ENCODE measurements around the gene XCL2. TPM values are rescaled to one million over a fixed set of nuclear protein-coding genes. Genes with fewer than 3 reads are reported as not detected.
"Not testable (repeated sequence)": the region's sequence is repeated elsewhere in the genome, so short reads cannot be mapped to it uniquely, and the experiment has no call there.

The XCL2 gene
- under 1 TPM in 2 of 4 donors, not detected in 2; 0.16 to 0.42 TPM for polyA plus RNA-seq (ENCODE audit: insufficient read length in 4 of 4)

- DNase-seq (ENCODE audit: low read depth in 4 of 4, low spot score in 3 of 4): not testable (repeated sequence)
These were observed at the start of gene XCL2 for GRCh38 chr1:168543840-168544498. XCL2 (minus strand) TSS chr1:168543997; CDS start chr1:168543964, 33 bp downstream.

DNA sequence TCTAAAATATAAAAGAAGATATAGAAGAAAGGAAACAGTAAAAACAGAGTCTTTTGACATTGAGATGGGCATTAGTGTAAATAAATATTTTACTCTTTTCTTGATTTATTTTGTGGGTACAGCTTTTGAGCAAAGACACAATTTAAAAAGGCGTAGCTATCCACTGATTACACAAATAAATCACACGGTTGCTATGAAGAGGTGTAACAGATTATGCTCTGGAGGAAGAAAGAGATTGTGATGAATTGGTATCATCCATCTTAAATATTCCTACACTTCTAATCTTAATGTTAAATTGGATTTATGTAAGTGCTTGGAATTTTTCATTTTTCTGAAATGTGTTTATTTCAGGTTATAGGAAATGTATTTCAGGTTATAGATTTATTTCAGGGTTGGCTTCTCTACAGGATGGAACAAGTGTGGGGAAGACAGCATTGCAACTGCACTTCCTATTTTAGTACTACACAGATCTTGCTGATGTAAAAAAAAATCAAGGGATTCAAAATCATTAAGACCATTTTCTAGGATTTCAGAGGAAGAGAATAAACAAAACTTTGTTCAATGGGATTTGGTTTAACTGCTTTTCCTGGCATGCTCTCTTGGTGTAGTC, 47.9 kb upstream of the XCL2 start:
- no peak for DNase-seq (ENCODE audit: low read depth in 4 of 4, low spot score in 3 of 4)

GRCh38 chr1:168591066-168591465, 47.3 kb upstream of the XCL2 start:
- no peak for DNase-seq (ENCODE audit: low read depth in 4 of 4, low spot score in 3 of 4)

- DNase-seq (ENCODE audit: low read depth in 4 of 4, low spot score in 3 of 4): no peak
These were observed 45.4 kb upstream of the XCL2 start for GRCh38 chr1:168589167-168589566.

DNA sequence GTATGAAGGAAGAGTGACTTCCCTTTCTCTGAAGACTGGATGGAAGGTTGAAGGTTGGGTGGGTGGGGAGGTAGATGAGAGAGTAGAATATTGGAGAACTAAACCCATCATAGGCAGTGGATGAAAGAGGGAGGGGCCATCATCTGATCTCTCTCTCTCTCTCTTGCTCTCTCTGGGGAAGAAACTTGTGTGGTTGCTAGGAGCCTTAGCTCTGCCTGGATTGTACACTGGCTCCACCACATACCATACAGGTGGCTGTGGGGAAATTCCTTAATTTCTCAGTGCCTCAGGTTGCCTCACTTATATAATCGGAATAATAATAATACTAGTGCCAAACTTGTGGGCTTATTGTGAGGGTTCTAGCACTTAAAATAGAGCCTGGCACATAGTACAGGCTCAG, 42.1 kb upstream of the XCL2 start:
- no peak for DNase-seq (ENCODE audit: low read depth in 4 of 4, low spot score in 3 of 4)

GRCh38 chr1:168585191-168585590, 41.4 kb upstream of the XCL2 start:
- no peak for DNase-seq (ENCODE audit: low read depth in 4 of 4, low spot score in 3 of 4)

GRCh38 chr1:168583571-168583970, 39.8 kb upstream of the XCL2 start:
- DNase-seq (ENCODE audit: low read depth in 4 of 4, low spot score in 3 of 4): no peak

- DNase-seq (ENCODE audit: low read depth in 4 of 4, low spot score in 3 of 4): peak in 1 of 4 donors; percentile 20
These were observed 39.0 kb upstream of the XCL2 start for GRCh38 chr1:168582688-168583336.

GRCh38 chr1:168581817-168582572, 38.2 kb upstream of the XCL2 start:
- no peak for DNase-seq (ENCODE audit: low read depth in 4 of 4, low spot score in 3 of 4)

- not testable (repeated sequence) for DNase-seq (ENCODE audit: low read depth in 4 of 4, low spot score in 3 of 4)
These were observed 37.2 kb upstream of the XCL2 start for GRCh38 chr1:168580991-168581390.

- not testable (repeated sequence) for DNase-seq (ENCODE audit: low read depth in 4 of 4, low spot score in 3 of 4)
These were observed 36.5 kb upstream of the XCL2 start for GRCh38 chr1:168580290-168580689.

DNA sequence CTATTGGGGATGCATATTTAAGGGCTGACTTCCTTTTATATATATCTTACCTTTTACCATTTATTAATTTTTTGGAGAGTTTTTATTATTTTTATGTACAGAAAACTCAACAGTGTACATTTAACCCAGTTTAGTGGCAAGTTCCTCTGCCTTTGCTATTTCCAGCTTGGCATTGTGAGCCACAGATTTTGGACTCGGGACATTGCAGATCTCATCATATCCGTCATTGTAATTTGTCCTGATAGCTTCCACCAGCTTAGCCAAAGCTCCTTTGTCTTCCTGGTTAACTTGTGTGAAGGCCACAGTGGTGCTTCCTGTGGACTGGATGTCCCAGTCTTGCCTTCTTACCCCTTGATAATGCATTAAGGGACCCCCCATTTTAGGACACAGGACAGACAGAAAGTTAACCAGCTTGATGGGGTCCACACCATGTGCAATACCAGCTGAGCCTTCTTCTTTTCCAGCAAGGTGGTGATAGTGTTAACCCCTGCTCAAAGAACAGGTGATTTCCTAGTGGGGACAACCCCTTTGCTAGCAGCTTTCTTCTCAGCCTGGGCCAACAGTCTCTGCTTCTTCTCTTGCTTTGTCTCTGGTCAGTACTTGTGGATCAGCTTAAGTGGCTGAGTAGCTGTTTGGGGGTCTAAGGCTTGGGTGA, 34.9 kb upstream of the XCL2 start:
- not testable (repeated sequence) for DNase-seq (ENCODE audit: low read depth in 4 of 4, low spot score in 3 of 4)

DNA sequence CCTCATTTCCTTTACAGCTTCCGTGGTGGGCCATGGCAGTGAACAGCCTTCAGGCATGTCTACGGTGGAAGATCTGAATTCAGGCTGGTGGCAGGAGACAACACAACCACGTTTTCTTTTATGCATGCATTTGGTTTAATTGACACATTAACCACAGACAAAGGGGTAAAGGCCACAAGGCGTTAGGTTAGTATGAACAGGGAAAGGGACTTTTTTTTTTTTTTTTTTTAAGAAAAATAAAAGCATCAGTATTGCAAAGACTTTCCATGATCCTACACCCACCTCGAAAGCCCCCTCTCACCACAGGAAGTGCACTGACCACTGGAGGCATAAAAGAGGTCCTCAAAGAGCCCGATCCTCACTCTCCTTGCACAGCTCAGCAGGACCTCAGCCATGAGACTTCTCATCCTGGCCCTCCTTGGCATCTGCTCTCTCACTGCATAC, 32.5 kb upstream of the XCL2 start, which contains the start of gene XCL1:
Gene XCL1, plus strand, starts transcription at position 361 of the 444 bp plus-strand sequence. Its CDS starts 33 bp downstream, at position 394.
- not testable (repeated sequence) for DNase-seq (ENCODE audit: low read depth in 4 of 4, low spot score in 3 of 4)

- not testable (repeated sequence) for DNase-seq (ENCODE audit: low read depth in 4 of 4, low spot score in 3 of 4)
These were observed 30.4 kb upstream of the XCL2 start for GRCh38 chr1:168574234-168574633.

- DNase-seq (ENCODE audit: low read depth in 4 of 4, low spot score in 3 of 4): no peak
These were observed 28.8 kb upstream of the XCL2 start for GRCh38 chr1:168572633-168573032.

DNA sequence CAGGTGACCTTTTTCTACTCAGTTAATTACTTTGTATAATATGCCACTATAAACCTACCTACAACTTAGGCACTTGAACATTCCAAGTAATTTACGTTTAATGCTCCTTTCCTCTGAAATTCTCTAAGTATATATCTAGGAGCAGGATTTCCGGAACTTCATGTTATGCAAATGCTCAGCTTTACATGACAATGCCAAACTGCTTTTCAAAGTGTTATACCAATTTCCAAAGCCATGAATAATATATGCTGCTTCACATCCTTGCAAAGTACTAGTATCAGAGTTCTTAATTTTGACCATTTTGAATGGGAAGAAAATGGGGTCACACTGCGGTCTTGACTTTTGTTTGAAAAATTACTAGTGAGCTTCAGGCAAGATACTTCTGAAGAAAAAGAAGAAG, 26.9 kb upstream of the XCL2 start:
- no peak for DNase-seq (ENCODE audit: low read depth in 4 of 4, low spot score in 3 of 4)

GRCh38 chr1:168568346-168568745, 24.5 kb upstream of the XCL2 start:
- DNase-seq (ENCODE audit: low read depth in 4 of 4, low spot score in 3 of 4): no peak

GRCh38 chr1:168567568-168567967, 23.8 kb upstream of the XCL2 start:
- DNase-seq (ENCODE audit: low read depth in 4 of 4, low spot score in 3 of 4): no peak

DNA sequence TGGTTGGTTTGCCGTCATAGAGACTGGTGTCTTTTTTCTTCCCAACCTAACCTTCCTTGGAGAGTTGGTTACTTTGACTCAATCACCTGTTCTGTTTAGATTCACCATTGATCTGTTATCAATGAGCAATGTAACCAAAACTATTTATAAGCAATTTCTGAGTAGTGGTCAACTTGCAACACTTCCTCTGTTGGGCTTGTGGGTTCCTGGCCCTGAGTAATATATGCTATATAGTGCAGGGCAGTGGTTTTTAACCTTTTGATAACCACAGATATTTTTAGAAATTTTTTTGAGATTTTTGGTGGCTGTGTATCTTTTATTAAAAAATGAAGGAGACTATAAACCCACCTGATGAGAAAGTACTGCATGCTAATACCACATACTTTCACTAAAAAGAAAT, 23.2 kb upstream of the XCL2 start:
- DNase-seq (ENCODE audit: low read depth in 4 of 4, low spot score in 3 of 4): no peak

DNA sequence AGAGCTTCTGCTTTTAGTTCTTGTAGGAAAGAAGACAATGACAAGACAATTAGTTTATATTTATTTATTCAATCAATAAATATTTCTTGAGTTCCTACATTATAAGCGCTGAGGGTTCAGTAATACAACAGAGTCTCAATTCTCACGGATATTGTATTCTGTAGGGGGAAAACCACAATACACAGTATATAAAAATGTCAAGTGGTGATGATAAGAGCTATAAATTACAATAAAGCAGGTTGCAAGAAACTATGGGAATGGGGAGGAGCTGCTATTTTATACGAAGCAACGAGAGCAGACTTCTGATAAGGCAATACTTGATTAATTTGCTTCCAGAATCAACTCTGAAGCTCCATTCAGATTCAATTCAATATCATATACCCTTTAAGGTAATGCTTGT, 22.0 kb upstream of the XCL2 start:
- no peak for DNase-seq (ENCODE audit: low read depth in 4 of 4, low spot score in 3 of 4)

Data from right renal pelvis (tissue), 4 donors.